ENCODE data around the gene ZNF43.

GRCh38 chr19:21823224-21823623, 12.8 kb downstream of the ZNF43 start:
- no peak for TF ChIP-seq CTCF (IDR thresholded peaks at IDR 0.05; ENCODE audit: insufficient read depth, low read length, poor library complexity, severe bottlenecking)
- TF ChIP-seq EZH2phosphoT487 (conservative IDR thresholded peaks at IDR 0.05; ENCODE audit: low read length): no peak
